Prostate gland (tissue), 2 donors: ENCODE measurements around the gene OR1K1.

Experiments
- POLR2A ChIP-seq: fragments of 450-650 bp; IDR thresholded peaks from one replicate; pipeline ENCODE4 v1.6.1; 2016; ENCODE audit warnings: antibody characterized with exemption, mild to moderate bottlenecking
- TF ChIP-seq, protein P1 (sequence below), 4 experiments: fragments of 200-600 bp in 2 of 4; fragments of 450-650 bp in 2 of 4; sonication (generic) in 2 of 4; IDR thresholded peaks; 1 replicate in 3 of 4; 2 replicates in 1 of 4; pipeline ENCODE4 v1.5.1; 2016 to 2019; ENCODE audit warnings: antibody characterized with exemption in 4 of 4, mild to moderate bottlenecking in 2 of 4, moderate library complexity in 2 of 4

DNA sequence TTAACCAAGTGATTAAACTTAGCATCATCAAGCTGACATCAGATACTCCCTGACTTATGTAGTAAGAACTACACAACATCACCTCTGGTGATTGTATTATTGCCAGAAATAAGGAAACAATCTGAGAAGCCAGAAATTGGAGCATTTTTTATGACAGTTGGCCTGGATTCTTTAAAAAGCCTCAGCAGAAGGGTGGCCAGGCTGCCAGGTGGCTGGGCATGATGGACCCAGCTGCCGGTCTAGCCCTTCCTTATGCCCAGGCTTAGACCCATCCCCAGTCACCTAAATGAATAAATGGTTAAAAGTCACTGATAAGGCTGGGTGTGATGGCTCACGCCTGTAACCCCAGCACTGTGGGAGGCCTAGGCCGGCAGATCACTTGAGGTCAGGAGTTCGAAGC, 12.8 kb downstream of the OR1K1 start:
- TF ChIP-seq, protein P1, sequence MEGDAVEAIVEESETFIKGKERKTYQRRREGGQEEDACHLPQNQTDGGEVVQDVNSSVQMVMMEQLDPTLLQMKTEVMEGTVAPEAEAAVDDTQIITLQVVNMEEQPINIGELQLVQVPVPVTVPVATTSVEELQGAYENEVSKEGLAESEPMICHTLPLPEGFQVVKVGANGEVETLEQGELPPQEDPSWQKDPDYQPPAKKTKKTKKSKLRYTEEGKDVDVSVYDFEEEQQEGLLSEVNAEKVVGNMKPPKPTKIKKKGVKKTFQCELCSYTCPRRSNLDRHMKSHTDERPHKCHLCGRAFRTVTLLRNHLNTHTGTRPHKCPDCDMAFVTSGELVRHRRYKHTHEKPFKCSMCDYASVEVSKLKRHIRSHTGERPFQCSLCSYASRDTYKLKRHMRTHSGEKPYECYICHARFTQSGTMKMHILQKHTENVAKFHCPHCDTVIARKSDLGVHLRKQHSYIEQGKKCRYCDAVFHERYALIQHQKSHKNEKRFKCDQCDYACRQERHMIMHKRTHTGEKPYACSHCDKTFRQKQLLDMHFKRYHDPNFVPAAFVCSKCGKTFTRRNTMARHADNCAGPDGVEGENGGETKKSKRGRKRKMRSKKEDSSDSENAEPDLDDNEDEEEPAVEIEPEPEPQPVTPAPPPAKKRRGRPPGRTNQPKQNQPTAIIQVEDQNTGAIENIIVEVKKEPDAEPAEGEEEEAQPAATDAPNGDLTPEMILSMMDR (IDR thresholded peaks at IDR 0.05), result no peak
- no peak for TF ChIP-seq POLR2A
